SK-N-DZ (cell line): ENCODE data around the gene RNF10.
A peak's percentile ranks its signal among the peaks of the same experiment; 100 is the strongest.
"Not testable (repeated sequence)": the region's sequence is repeated elsewhere in the genome, so short reads cannot be mapped to it uniquely, and the experiment has no call there.

Source experiments
- DNase-seq: peaks from one replicate; pipeline ENCODE4 v3.0.0-alpha.2; 2015; ENCODE audit warnings: low spot score

The RNF10 gene

GRCh38 chr12:120579179-120579578 lies 45.0 kb downstream of the RNF10 start:
- no peak for DNase-seq

- peak; percentile 98 for DNase-seq
Observed at GRCh38 chr12:120580787-120581723, 46.9 kb downstream of the RNF10 start, which contains the start of gene POP5. Gene POP5 (minus strand): TSS chr12:120581402. CDS start chr12:120581362, 40 bp downstream.

GRCh38 chr12:120581998-120582397 lies 47.8 kb downstream of the RNF10 start:
- DNase-seq = no peak

GRCh38 chr12:120583478-120584030 lies 49.4 kb downstream of the RNF10 start:
- DNase-seq = peak; percentile 61

GRCh38 chr12:120584343-120585149 lies 50.4 kb downstream of the RNF10 start:
- peak; percentile 11 for DNase-seq

- DNase-seq = no peak
Observed at GRCh38 chr12:120586206-120586605, 52.0 kb downstream of the RNF10 start.

GRCh38 chr12:120586860-120587259 lies 52.7 kb downstream of the RNF10 start:
- no peak for DNase-seq

GRCh38 chr12:120588371-120588770 lies 54.2 kb downstream of the RNF10 start:
- DNase-seq = no peak

GRCh38 chr12:120588948-120589930 lies 55.1 kb downstream of the RNF10 start:
- DNase-seq = no peak

- no peak for DNase-seq
Observed at GRCh38 chr12:120590741-120591407, 56.7 kb downstream of the RNF10 start.

GRCh38 chr12:120592121-120593049 lies 58.2 kb downstream of the RNF10 start:
- no peak for DNase-seq

GRCh38 chr12:120596901-120597300 lies 62.7 kb downstream of the RNF10 start:
- no peak for DNase-seq

GRCh38 chr12:120597861-120598260 lies 63.7 kb downstream of the RNF10 start:
- DNase-seq = no peak

GRCh38 chr12:120598674-120599463 lies 64.7 kb downstream of the RNF10 start:
- DNase-seq = no peak

GRCh38 chr12:120599672-120600552 lies 65.8 kb downstream of the RNF10 start:
- no peak for DNase-seq

- not testable (repeated sequence) for DNase-seq
Observed at GRCh38 chr12:120602416-120602815, 68.3 kb downstream of the RNF10 start.

GRCh38 chr12:120610560-120610959 lies 76.4 kb downstream of the RNF10 start:
- no peak for DNase-seq
